ENCODE measurements around the gene ZNHIT2. TPM values are rescaled to one million over a fixed set of nuclear protein-coding genes. Genes with fewer than 3 reads are reported as not detected.

The ZNHIT2 gene
- total RNA-seq, 2 experiments from 2014 or later: 11.5 to 12.7 TPM

- DNase-seq: peak; percentile 92
- ChIA-PET POLR2A (interaction anchor here (0.5 to 7.8 kb wide), 24 partner anchors 8 to 1456 kb away, joined by 3 to 77 read pairs (median 4); partner anchors contain the start of genes ARL2, CAPN1, CDCA5 and FAU), CTCF (interaction anchor here (0.6 to 3.4 kb wide), 12 partner anchors 11 to 391 kb away, joined by 3 to 30 read pairs (median 6); partner anchors contain the start of genes ARL2, CAPN1, FAU and MRPL49)
- Mint-ChIP-seq H3K27me3 (no peaks in the 10 kb centered on the region), H3K27ac (peak overlapping the region; percentile 100), H3K4me1 (ENCODE audit: low read depth) (peaks cover 33% of the 10 kb centered on the region), H3K4me3 (peak overlapping the region; percentile 100), H3K36me3 (ENCODE audit: low read depth) (peaks cover 12% of the 10 kb centered on the region), H3K9me3 (no peaks in the 10 kb centered on the region)
- intact Hi-C loops (cut with micrococcal nuclease): no loop called here
- TF ChIP-seq CTCF (IDR thresholded peaks at IDR 0.05): no peak
- ATAC-seq: peak; percentile 89
Observed at GRCh38 chr11:65134952-65135632, 17.6 kb upstream of the ZNHIT2 start.

GRCh38 chr11:65134240-65134951 is 16.9 kb upstream of the ZNHIT2 start, which contains the start of gene SYVN1:
TSS of gene SYVN1 (minus strand) at chr11:65134519. CDS start at chr11:65133601, 918 bp downstream.
- ChIA-PET CTCF (interaction anchor here (1.1 to 3.4 kb wide), 10 partner anchors 10 to 390 kb away, joined by 3 to 30 read pairs (median 6); partner anchors contain the start of genes ARL2, CAPN1, FAU and MRPL49), POLR2A (interaction anchor here (0.5 to 7.8 kb wide), 22 partner anchors 7 to 1455 kb away, joined by 3 to 77 read pairs (median 4); partner anchors contain the start of genes ARL2, CAPN1, FAU and MRPL49)

GRCh38 chr11:65133724-65134123 is 16.2 kb upstream of the ZNHIT2 start:
- DNase-seq (no peak), ATAC-seq (no peak)
- ChIA-PET POLR2A (interaction anchor here (0.6 to 7.8 kb wide), 9 partner anchors 8 to 792 kb away, joined by 3 to 77 read pairs (median 5); partner anchors contain the start of genes FAU, MRPL49, POLA2 and VPS51), CTCF (interaction anchor here (2.5 to 3.4 kb wide), 3 partner anchors 16 to 47 kb away, joined by 13 to 30 read pairs (median 17); partner anchors contain the start of genes CAPN1, TM7SF2 and ZNHIT2)
- no peak for TF ChIP-seq CTCF (IDR thresholded peaks at IDR 0.05)
- Mint-ChIP-seq H3K4me3 (peak overlapping the region; percentile 100), H3K27me3 (no peaks in the 10 kb centered on the region), H3K9me3 (no peaks in the 10 kb centered on the region), H3K27ac (peak overlapping the region; percentile 100), H3K36me3 (ENCODE audit: low read depth) (peaks cover 13% of the 10 kb centered on the region), H3K4me1 (ENCODE audit: low read depth) (peaks cover 33% of the 10 kb centered on the region)
- intact Hi-C loops (cut with micrococcal nuclease): no loop called here

More at GRCh38 chr11:65134240-65134951, 16.9 kb upstream of the ZNHIT2 start, which contains the start of gene SYVN1:
- H3K4me3 Mint-ChIP-seq: peak within 1 kb of the TSS; percentile 100
- ATAC-seq (peak; percentile 78), DNase-seq (peak; percentile 93)
- H3K27me3 Mint-ChIP-seq: no peaks in the 10 kb centered on the region
- intact Hi-C loops (cut with micrococcal nuclease): no loop called here
- H3K36me3 Mint-ChIP-seq (ENCODE audit: low read depth): peaks cover 13% of the 10 kb centered on the region
- peak within 1 kb of the TSS; percentile 100 for H3K27ac Mint-ChIP-seq
- H3K4me1 Mint-ChIP-seq (ENCODE audit: low read depth): peaks cover 33% of the 10 kb centered on the region
- H3K9me3 Mint-ChIP-seq: no peaks in the 10 kb centered on the region
- TF ChIP-seq CTCF (IDR thresholded peaks at IDR 0.05): no peak

GRCh38 chr11:65132988-65133700 is 15.6 kb upstream of the ZNHIT2 start:
- peaks cover 13% of the 10 kb centered on the region for H3K36me3 Mint-ChIP-seq (ENCODE audit: low read depth)
- H3K9me3 Mint-ChIP-seq: no peaks in the 10 kb centered on the region
- H3K4me1 Mint-ChIP-seq (ENCODE audit: low read depth): peaks cover 33% of the 10 kb centered on the region
- ATAC-seq: peak; percentile 22
- H3K27me3 Mint-ChIP-seq: no peaks in the 10 kb centered on the region
- TF ChIP-seq CTCF (IDR thresholded peaks at IDR 0.05): no peak
- H3K4me3 Mint-ChIP-seq: peak overlapping the region; percentile 100
- ChIA-PET POLR2A (interaction anchor here (0.6 to 7.8 kb wide), 6 partner anchors 9 to 792 kb away, joined by 3 to 77 read pairs (median 14); partner anchors contain the start of genes FAU, MRPL49, POLA2 and ZNHIT2), CTCF (interaction anchor here (3.0 kb wide), 1 partner anchor 15 kb away, joined by 17 read pairs; the partner anchor contains the start of gene ZNHIT2)
- peak overlapping the region; percentile 100 for H3K27ac Mint-ChIP-seq
- peak; percentile 80 for DNase-seq
- intact Hi-C loops (cut with micrococcal nuclease): no loop called here
